Renal cortex interstitium (tissue), 15 donors: ENCODE data around the gene ORM1. TPM values are rescaled to one million over a fixed set of nuclear protein-coding genes. Genes with fewer than 3 reads are reported as not detected.
"Not testable (repeated sequence)": the region's sequence is repeated elsewhere in the genome, so short reads cannot be mapped to it uniquely, and the experiment has no call there.

Experiments
- DNase-seq, 11 donors: peaks; one replicate each; pipeline ENCODE4 v3.0.0-alpha.2; 2013; ENCODE audit warnings: low read depth in 9 of 11, low spot score in 4 of 11; ENCODE audit errors: extremely low read depth in 1 of 11
- long read RNA-seq, 16 experiments: transcript quantifications; one replicate each; lab custom pipeline, GENCODE V29; 2026
- polyA plus RNA-seq, 3 donors: library from polyadenylated mRNA; unstranded; fragments of 120-200 nt; gene quantifications; one replicate each; pipeline ENCODE4 v1.2.1, GENCODE V29; 2013; ENCODE audit not compliant: insufficient read length in 3 of 3

ORM1 gene
- under 1 TPM in 2 of 3 donors, not detected in 1; 0.32 to 0.48 TPM for polyA plus RNA-seq
- long read RNA-seq, donor 1: 0 reads
- long read RNA-seq, donor 2, partial matches to known transcripts: 0 of 2 reads
- long read RNA-seq, donor 2, other reads (novel, unspliced or antisense): 0 of 2 reads
- long read RNA-seq, donor 3, partial matches to known transcripts: 0 of 2 reads
- long read RNA-seq, donor 3, other reads (novel, unspliced or antisense): 0 of 2 reads
- long read RNA-seq, donor 4: 0 reads
- long read RNA-seq, donor 5: 0 reads
- long read RNA-seq, donor 6: 0 reads
- long read RNA-seq, donor 7: 0 reads
- long read RNA-seq, donor 8: 0 reads
- long read RNA-seq, donor 9: 0 reads
- long read RNA-seq, donor 10, partial matches to known transcripts: 0 of 1 reads
- long read RNA-seq, donor 10, other reads (novel, unspliced or antisense): 0 of 1 reads
- long read RNA-seq, donor 11: 0 reads
- long read RNA-seq, donor 12: 0 reads
- long read RNA-seq, donor 13: 0 reads
- long read RNA-seq, donor 14: 0 reads
- long read RNA-seq, donor 15: 0 reads
- long read RNA-seq, donor 16: 0 reads

- not testable (repeated sequence) for DNase-seq
Measured at GRCh38 chr9:114322831-114323531, at the start of gene ORM1. ORM1 (plus strand) TSS chr9:114323098; CDS start chr9:114323134, 36 bp downstream.

GRCh38 chr9:114273461-114273881 is 49.4 kb upstream of the ORM1 start:
- DNase-seq: no peak

- no peak for DNase-seq
Measured at GRCh38 chr9:114274217-114274616, 48.7 kb upstream of the ORM1 start.

- DNase-seq: no peak
Measured at GRCh38 chr9:114275246-114276004, 47.5 kb upstream of the ORM1 start.

GRCh38 chr9:114276908-114277821 is 45.7 kb upstream of the ORM1 start:
- DNase-seq: no peak

- no peak for DNase-seq
Measured at GRCh38 chr9:114278356-114278755, 44.5 kb upstream of the ORM1 start.

- DNase-seq: no peak
Measured at GRCh38 chr9:114278881-114279570, 43.9 kb upstream of the ORM1 start.

- DNase-seq: no peak
Measured at GRCh38 chr9:114279693-114280092, 43.2 kb upstream of the ORM1 start.

GRCh38 chr9:114280636-114281472 is 42.0 kb upstream of the ORM1 start:
- no peak for DNase-seq

- peak in 2 of 11 donors; percentile 20 to 36 for DNase-seq
Measured at GRCh38 chr9:114281473-114282103, 41.3 kb upstream of the ORM1 start.

GRCh38 chr9:114282104-114282485 is 40.8 kb upstream of the ORM1 start:
- DNase-seq: no peak

GRCh38 chr9:114282507-114282906 is 40.4 kb upstream of the ORM1 start:
- no peak for DNase-seq

GRCh38 chr9:114282926-114283325 is 40.0 kb upstream of the ORM1 start:
- no peak for DNase-seq

- DNase-seq: no peak
Measured at GRCh38 chr9:114283551-114284111, 39.3 kb upstream of the ORM1 start.

- no peak for DNase-seq
Measured at GRCh38 chr9:114284316-114285060, 38.4 kb upstream of the ORM1 start.
